T-helper 9 cell (primary cell): ENCODE results near the gene WDR4.
"Not testable (repeated sequence)": the region's sequence is repeated elsewhere in the genome, so short reads cannot be mapped to it uniquely, and the experiment has no call there.

Experiments
- DNase-seq: peaks from one replicate; pipeline ENCODE4 v3.0.0-alpha.2; 2020

The WDR4 gene

GRCh38 chr21:42809577-42810475 is 69.5 kb downstream of the WDR4 start:
- no peak for DNase-seq

- DNase-seq = no peak
These were observed 70.2 kb downstream of the WDR4 start for GRCh38 chr21:42809171-42809570.

GRCh38 chr21:42807938-42808613 is 71.3 kb downstream of the WDR4 start:
- no peak for DNase-seq

GRCh38 chr21:42807293-42807895 is 71.9 kb downstream of the WDR4 start:
- not testable (repeated sequence) for DNase-seq

- no peak for DNase-seq
These were observed 72.7 kb downstream of the WDR4 start for GRCh38 chr21:42806509-42807140.

- DNase-seq = not testable (repeated sequence)
These were observed 77.7 kb downstream of the WDR4 start for GRCh38 chr21:42801616-42802015.

GRCh38 chr21:42799948-42800347 is 79.4 kb downstream of the WDR4 start:
- DNase-seq = no peak

GRCh38 chr21:42799516-42799915 is 79.8 kb downstream of the WDR4 start:
- DNase-seq = no peak
